Measurements from ENCODE around the gene RIN3. TPM values are rescaled to one million over a fixed set of nuclear protein-coding genes. Genes with fewer than 3 reads are reported as not detected.

RIN3 gene
- total RNA-seq, 1 donor from 2014 or later, result 0.22 TPM

DNA sequence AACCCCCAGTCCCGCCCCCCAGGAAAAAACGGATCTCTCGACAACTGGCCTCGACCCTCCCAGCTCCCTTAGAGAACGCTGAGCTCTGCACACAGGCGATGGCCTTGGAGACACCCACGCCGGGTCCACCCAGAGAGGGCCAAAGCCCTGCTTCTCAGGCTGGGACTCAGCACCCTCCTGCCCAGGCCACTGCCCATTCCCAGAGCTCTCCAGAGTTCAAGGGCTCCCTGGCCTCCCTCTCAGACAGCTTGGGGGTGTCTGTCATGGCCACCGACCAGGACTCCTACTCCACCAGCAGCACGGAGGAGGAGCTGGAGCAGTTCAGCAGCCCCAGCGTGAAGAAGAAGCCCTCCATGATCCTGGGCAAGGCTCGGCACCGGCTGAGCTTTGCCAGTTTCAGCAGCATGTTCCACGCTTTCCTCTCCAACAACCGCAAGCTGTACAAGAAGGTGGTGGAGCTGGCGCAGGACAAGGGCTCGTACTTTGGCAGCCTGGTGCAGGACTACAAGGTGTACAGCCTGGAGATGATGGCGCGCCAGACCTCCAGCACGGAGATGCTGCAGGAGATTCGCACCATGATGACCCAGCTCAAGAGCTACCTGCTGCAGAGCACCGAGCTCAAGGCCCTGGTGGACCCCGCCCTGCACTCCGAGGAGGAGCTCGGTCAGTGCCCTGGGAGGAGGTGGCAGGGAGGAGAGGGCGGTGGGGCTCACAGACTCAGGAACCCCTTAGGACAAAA is 139.0 kb downstream of the RIN3 start:
- H3K27ac Mint-ChIP-seq, result no peak overlapping the region
- Histone ChIP-seq H3K4me2 (no peak overlapping the region), H3K4me3 (no peak overlapping the region), H3F3A (ENCODE audit: low read depth) (no peaks in the 10 kb centered on the region), H3K9ac (no peak overlapping the region), H3K27me3 (no peaks in the 10 kb centered on the region), H3K4me1 (no peaks in the 10 kb centered on the region), H3K79me2 (ENCODE audit: low read depth) (no peaks in the 10 kb centered on the region), H2AFZ (replicated peaks) (no peak overlapping the region), H4K20me1 (ENCODE audit: low read depth) (no peaks in the 10 kb centered on the region), H3K27ac (no peak overlapping the region), H3K9me3 (ENCODE audit: low read depth) (no peaks in the 10 kb centered on the region), H3K36me3 (no peaks in the 10 kb centered on the region)
- no peaks in the 10 kb centered on the region for H3K9me3 Mint-ChIP-seq
- peaks cover 3% of the 10 kb centered on the region for H3K4me1 Mint-ChIP-seq
- no peak for DNase-seq (ENCODE audit: low spot score)
- H3K4me3 Mint-ChIP-seq, result no peak overlapping the region
- no peaks in the 10 kb centered on the region for H3K36me3 Mint-ChIP-seq
- H3K27me3 Mint-ChIP-seq (ENCODE audit: insufficient read depth, low read depth), result peaks cover 2% of the 10 kb centered on the region
- TF ChIP-seq EZH2 (IDR thresholded peaks at IDR 0.05), result no peak
- TF ChIP-seq, protein P1, sequence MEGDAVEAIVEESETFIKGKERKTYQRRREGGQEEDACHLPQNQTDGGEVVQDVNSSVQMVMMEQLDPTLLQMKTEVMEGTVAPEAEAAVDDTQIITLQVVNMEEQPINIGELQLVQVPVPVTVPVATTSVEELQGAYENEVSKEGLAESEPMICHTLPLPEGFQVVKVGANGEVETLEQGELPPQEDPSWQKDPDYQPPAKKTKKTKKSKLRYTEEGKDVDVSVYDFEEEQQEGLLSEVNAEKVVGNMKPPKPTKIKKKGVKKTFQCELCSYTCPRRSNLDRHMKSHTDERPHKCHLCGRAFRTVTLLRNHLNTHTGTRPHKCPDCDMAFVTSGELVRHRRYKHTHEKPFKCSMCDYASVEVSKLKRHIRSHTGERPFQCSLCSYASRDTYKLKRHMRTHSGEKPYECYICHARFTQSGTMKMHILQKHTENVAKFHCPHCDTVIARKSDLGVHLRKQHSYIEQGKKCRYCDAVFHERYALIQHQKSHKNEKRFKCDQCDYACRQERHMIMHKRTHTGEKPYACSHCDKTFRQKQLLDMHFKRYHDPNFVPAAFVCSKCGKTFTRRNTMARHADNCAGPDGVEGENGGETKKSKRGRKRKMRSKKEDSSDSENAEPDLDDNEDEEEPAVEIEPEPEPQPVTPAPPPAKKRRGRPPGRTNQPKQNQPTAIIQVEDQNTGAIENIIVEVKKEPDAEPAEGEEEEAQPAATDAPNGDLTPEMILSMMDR (IDR thresholded peaks at IDR 0.05), result no peak
- no peak for TF ChIP-seq EZH2phosphoT487 (IDR thresholded peaks at IDR 0.05)

DNA sequence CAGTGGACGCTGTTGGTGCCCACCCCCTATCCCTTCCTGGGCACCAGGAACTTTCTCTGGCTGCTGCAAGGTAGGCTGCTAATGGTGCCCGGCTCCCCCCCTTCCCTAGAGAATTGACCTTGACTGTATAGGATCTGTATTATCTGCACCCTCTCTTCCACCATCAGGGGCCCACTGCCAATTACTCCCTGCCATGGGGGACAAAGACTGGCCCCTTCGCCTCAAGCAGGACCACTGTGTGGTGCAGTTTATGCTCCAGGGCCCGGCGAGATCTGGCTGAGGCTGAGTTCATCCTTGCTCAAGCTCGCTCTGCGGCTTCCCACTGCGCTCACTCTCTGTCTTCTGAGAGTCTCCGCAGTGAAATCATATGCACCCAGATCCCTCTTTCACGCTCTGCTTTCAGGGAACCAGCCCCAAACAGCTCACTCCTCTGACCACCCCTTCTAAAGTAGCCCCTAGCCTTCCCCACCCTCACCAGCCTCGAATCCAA is 139.6 kb downstream of the RIN3 start:
- Histone ChIP-seq H3K4me3 (no peak overlapping the region), H3K27me3 (no peaks in the 10 kb centered on the region), H3K4me1 (no peaks in the 10 kb centered on the region), H3K9ac (no peak overlapping the region), H2AFZ (replicated peaks) (no peak overlapping the region), H3K27ac (no peak overlapping the region), H3K9me3 (ENCODE audit: low read depth) (no peaks in the 10 kb centered on the region), H4K20me1 (ENCODE audit: low read depth) (no peaks in the 10 kb centered on the region), H3K79me2 (ENCODE audit: low read depth) (no peaks in the 10 kb centered on the region), H3K4me2 (no peak overlapping the region), H3K36me3 (no peaks in the 10 kb centered on the region), H3F3A (ENCODE audit: low read depth) (no peaks in the 10 kb centered on the region)
- peaks cover 2% of the 10 kb centered on the region for H3K27me3 Mint-ChIP-seq (ENCODE audit: insufficient read depth, low read depth)
- no peak for DNase-seq (ENCODE audit: low spot score)
- no peaks in the 10 kb centered on the region for H3K36me3 Mint-ChIP-seq
- H3K4me3 Mint-ChIP-seq, result no peak overlapping the region
- TF ChIP-seq EZH2 (IDR thresholded peaks at IDR 0.05) (no peak), EZH2phosphoT487 (IDR thresholded peaks at IDR 0.05) (no peak)
- TF ChIP-seq, protein P1 (IDR thresholded peaks at IDR 0.05), result no peak
- no peak overlapping the region for H3K27ac Mint-ChIP-seq
- H3K9me3 Mint-ChIP-seq, result no peaks in the 10 kb centered on the region
- peaks cover 3% of the 10 kb centered on the region for H3K4me1 Mint-ChIP-seq

DNA sequence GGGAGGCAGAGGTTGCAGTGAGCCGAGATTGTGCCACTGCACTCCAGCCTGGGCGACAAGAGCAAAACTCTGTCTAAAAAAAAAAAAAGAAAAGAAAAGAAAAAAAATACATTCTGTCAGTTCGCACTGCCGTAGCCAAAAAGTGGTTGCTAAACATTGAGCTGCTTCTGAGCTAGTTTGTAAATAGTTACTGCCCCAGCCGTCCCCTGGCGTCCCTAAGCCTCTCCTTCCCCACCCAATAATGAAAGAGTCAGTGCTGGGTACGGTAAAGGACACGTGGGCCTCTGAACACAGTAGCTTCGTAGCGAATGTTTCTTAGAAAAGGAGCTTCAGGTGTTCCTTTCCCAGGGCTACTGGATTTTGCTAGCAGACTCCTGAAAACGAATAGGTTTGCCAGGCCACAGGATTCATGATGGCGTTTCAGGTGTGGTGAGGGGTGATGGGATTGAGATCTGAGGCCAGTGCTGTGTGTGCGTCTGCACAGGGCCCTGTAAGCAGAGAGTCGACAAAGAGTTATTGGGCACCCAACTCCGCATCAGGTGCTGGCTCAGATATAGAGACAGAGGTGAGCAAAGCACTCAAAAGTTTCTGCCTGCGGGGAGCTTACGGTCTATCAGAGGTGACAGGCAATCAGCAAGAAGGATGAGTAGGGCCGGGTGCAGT is 140.8 kb downstream of the RIN3 start:
- Histone ChIP-seq H3K4me3 (no peak overlapping the region), H3F3A (ENCODE audit: low read depth) (no peaks in the 10 kb centered on the region), H2AFZ (replicated peaks) (no peak overlapping the region), H3K4me1 (no peaks in the 10 kb centered on the region), H3K27ac (no peak overlapping the region), H3K36me3 (no peaks in the 10 kb centered on the region), H3K9ac (no peak overlapping the region), H4K20me1 (ENCODE audit: low read depth) (no peaks in the 10 kb centered on the region), H3K27me3 (no peaks in the 10 kb centered on the region), H3K4me2 (no peak overlapping the region), H3K9me3 (ENCODE audit: low read depth) (no peaks in the 10 kb centered on the region), H3K79me2 (ENCODE audit: low read depth) (no peaks in the 10 kb centered on the region)
- Mint-ChIP-seq H3K36me3 (no peaks in the 10 kb centered on the region), H3K4me3 (no peak overlapping the region), H3K4me1 (no peaks in the 10 kb centered on the region), H3K27ac (no peak overlapping the region), H3K9me3 (no peaks in the 10 kb centered on the region), H3K27me3 (ENCODE audit: insufficient read depth, low read depth) (peaks cover 2% of the 10 kb centered on the region)
- TF ChIP-seq, protein P1 (IDR thresholded peaks at IDR 0.05), result no peak
- no peak for DNase-seq (ENCODE audit: low spot score)

Data from neural progenitor cell (in vitro differentiated cells).